DMS79 (cell line): ENCODE results near the gene KIRREL3.

Experiments
- DNase-seq: peaks from one replicate; lab custom pipeline; 2025; lab: John Stamatoyannopoulos, UW

KIRREL3 gene

GRCh38 chr11:127000291-127000968, at the start of gene KIRREL3:
TSS of gene KIRREL3 (minus strand) at chr11:127000770.
- peak; percentile 33 for DNase-seq

GRCh38 chr11:127050186-127050585, 49.6 kb upstream of the KIRREL3 start:
- no peak for DNase-seq

- no peak for DNase-seq
Measured at GRCh38 chr11:127049486-127049885, 48.9 kb upstream of the KIRREL3 start.

- DNase-seq = no peak
Measured at GRCh38 chr11:127044535-127044934, 44.0 kb upstream of the KIRREL3 start.

- no peak for DNase-seq
Measured at GRCh38 chr11:127042445-127042844, 41.9 kb upstream of the KIRREL3 start.

- DNase-seq = no peak
Measured at GRCh38 chr11:127039591-127039990, 39.0 kb upstream of the KIRREL3 start.

GRCh38 chr11:127037596-127037995, 37.0 kb upstream of the KIRREL3 start:
- DNase-seq = peak; percentile 25

GRCh38 chr11:127037001-127037400, 36.4 kb upstream of the KIRREL3 start:
- peak; percentile 75 for DNase-seq

- DNase-seq = no peak
Measured at GRCh38 chr11:127035824-127036223, 35.3 kb upstream of the KIRREL3 start.

- no peak for DNase-seq
Measured at GRCh38 chr11:127034973-127035372, 34.4 kb upstream of the KIRREL3 start.

GRCh38 chr11:127028648-127029047, 28.1 kb upstream of the KIRREL3 start:
- no peak for DNase-seq

- no peak for DNase-seq
Measured at GRCh38 chr11:127027789-127028188, 27.2 kb upstream of the KIRREL3 start.

GRCh38 chr11:127027000-127027399, 26.4 kb upstream of the KIRREL3 start:
- no peak for DNase-seq

- DNase-seq = no peak
Measured at GRCh38 chr11:127023991-127024390, 23.4 kb upstream of the KIRREL3 start.

GRCh38 chr11:127018683-127019279, 18.2 kb upstream of the KIRREL3 start:
- no peak for DNase-seq

- DNase-seq = no peak
Measured at GRCh38 chr11:127017482-127017881, 16.9 kb upstream of the KIRREL3 start.

- DNase-seq = no peak
Measured at GRCh38 chr11:127013550-127013949, 13.0 kb upstream of the KIRREL3 start.

- no peak for DNase-seq
Measured at GRCh38 chr11:127006311-127006710, 5.7 kb upstream of the KIRREL3 start.

- peak; percentile 70 for DNase-seq
Measured at GRCh38 chr11:127003260-127003981, 2.9 kb upstream of the KIRREL3 start.

- DNase-seq = no peak
Measured at GRCh38 chr11:127002669-127003259, 2.2 kb upstream of the KIRREL3 start.

- DNase-seq = no peak
Measured at GRCh38 chr11:127000981-127001380, 411 bp upstream of the KIRREL3 start.

GRCh38 chr11:126999366-126999765, 1.2 kb downstream of the KIRREL3 start:
- no peak for DNase-seq

- DNase-seq = no peak
Measured at GRCh38 chr11:126997641-126998040, 2.9 kb downstream of the KIRREL3 start.
